Right lobe of liver (tissue), 6 donors: Measurements from ENCODE around the gene HSF4. TPM values are rescaled to one million over a fixed set of nuclear protein-coding genes. Genes with fewer than 3 reads are reported as not detected.

Source experiments
- ATAC-seq, 4 donors: fragments of 200-7000 bp; cut with Tn5 transposase; one replicate each; pipeline ENCODE4 v1.9.1; 2020; ENCODE audit warnings: mild to moderate bottlenecking in 4 of 4, moderate library complexity in 4 of 4
- DNase-seq, 3 donors: peaks; one replicate each; pipeline ENCODE4 v3.0.0-alpha.2; 2020
- H3K27ac ChIP-seq, 3 donors: fragments of 200-600 bp; one replicate each; pipeline ENCODE4 v1.8.0; 2022
- H3K27me3 ChIP-seq, 2 donors: fragments of 200-600 bp; one replicate each; pipeline ENCODE4 v1.8.0; 2022
- H3K36me3 ChIP-seq, 4 donors: fragments of 200-600 bp; sonication (generic) in 1 of 4; one replicate each; pipeline versions ENCODE4 v1.5.1 to v1.8.0; 2017 to 2022; ENCODE audit warnings: control low read depth in 1 of 4
- H3K4me1 ChIP-seq, 4 donors: fragments of 200-600 bp; sonication (generic) in 1 of 4; one replicate each; pipeline versions ENCODE4 v1.5.1 to v1.8.0; 2017 to 2022; ENCODE audit warnings: control low read depth in 1 of 4
- H3K4me3 ChIP-seq, 3 donors: fragments of 200-600 bp; one replicate each; pipeline ENCODE4 v1.8.0; 2022
- H3K9me3 ChIP-seq, 4 donors: fragments of 200-600 bp; sonication (generic) in 1 of 4; one replicate each; pipeline versions ENCODE4 v1.5.1 to v1.8.0; 2017 to 2022; ENCODE audit warnings: control low read depth in 1 of 4
- CTCF ChIP-seq, 4 donors: fragments of 200-600 bp in 3 of 4; fragments of 450-650 bp in 1 of 4; IDR thresholded peaks; one replicate each; pipeline versions ENCODE4 v1.5.1 to v1.8.0; 2016 to 2022; ENCODE audit warnings: antibody characterized with exemption in 4 of 4, mild to moderate bottlenecking in 2 of 4
- POLR2A ChIP-seq: fragments of 450-650 bp; IDR thresholded peaks from one replicate; pipeline ENCODE4 v1.6.1; 2017; ENCODE audit warnings: antibody characterized with exemption, mild to moderate bottlenecking
- WGBS: methylation state at CpG from one replicate; pipeline ENCODE4 v1.1.6; 2018; ENCODE audit warnings: low coverage, low lambda C conversion rate; ENCODE audit not compliant: insufficient coverage; ENCODE audit errors: missing lambda C conversion rate; 5-methylcytosine and 5-hydroxymethylcytosine counted together
- intact Hi-C, 2 donors: fragments of 100-400 bp; cut with DNase I; formaldehyde crosslinking; loops; one replicate each; pipeline versions ENCODE4 v1.11.2 to v1.14.1; 2022
- total RNA-seq, 6 experiments: library from RNA; depleted of rRNA in 2 of 6; stranded (reverse); fragments of >200 nt in 2 of 6; fragmentation: NEBNext Ultra II Directional in 3 of 6; extraction: Animal tissue kit (Norgen Biotek cat#: 25700) in 3 of 6; gene quantifications; one replicate each; pipeline versions ENCODE4 v1.1.0 to v1.2.4, GENCODE V29; 2016 to 2023
- donor health status: DM: no; HTN: yes; CAD: no.
- donor health status: DM: no; HTN: no; CAD: no.
- donor health status: DM: no; HTN: no; CAD: no.
- donor health status: DM: no; HTN: yes; CAD: no.
- donor health status: DM: no; HTN: yes; CAD: no.

Gene HSF4
- total RNA-seq, 6 experiments from 2014 or later: 10.4 to 44.1 (median 30.1) TPM

GRCh38 chr16:67201411-67202345, 37.1 kb downstream of the HSF4 start:
- no peak for DNase-seq

GRCh38 chr16:67202426-67202825, 37.9 kb downstream of the HSF4 start:
- DNase-seq: no peak
- no peak for ATAC-seq
- TF ChIP-seq CTCF (IDR thresholded peaks at IDR 0.05): no peak
- no peak for TF ChIP-seq POLR2A
- intact Hi-C loops: no loop called here
- H3K4me3 ChIP-seq: no peak overlapping the region
- no peaks in the 10 kb centered on the region for H3K9me3 ChIP-seq
- WGBS: no CpG with 5 or more reads among the region's 12 CpGs
- no peaks in the 10 kb centered on the region for H3K27me3 ChIP-seq
- peaks cover 0 to 7% (median 0%) of the 10 kb centered on the region in 4 donors for H3K4me1 ChIP-seq
- H3K27ac ChIP-seq: no peak overlapping the region
- peaks cover 0 to 14% (median 1%) of the 10 kb centered on the region in 4 donors for H3K36me3 ChIP-seq

More at GRCh38 chr16:67201411-67202345, 37.1 kb downstream of the HSF4 start:
- no peak overlapping the region for H3K4me3 ChIP-seq
- peaks cover 0 to 7% (median 0%) of the 10 kb centered on the region in 4 donors for H3K4me1 ChIP-seq
- 97% methylated on average over 5 of the region's 40 CpGs for WGBS
- H3K27ac ChIP-seq: no peak overlapping the region
- no peaks in the 10 kb centered on the region for H3K27me3 ChIP-seq
- H3K36me3 ChIP-seq: peaks cover 0 to 21% (median 1%) of the 10 kb centered on the region in 4 donors
- H3K9me3 ChIP-seq: no peaks in the 10 kb centered on the region
- intact Hi-C loops: no loop called here
- no peak for ATAC-seq
- TF ChIP-seq CTCF (IDR thresholded peaks at IDR 0.05) (no peak), POLR2A (no peak)

- intact Hi-C loops: no loop called here
- H3K27me3 ChIP-seq: no peaks in the 10 kb centered on the region
- H3K36me3 ChIP-seq: peaks cover 0 to 12% (median 1%) of the 10 kb centered on the region in 4 donors
- ATAC-seq: no peak
- no peaks in the 10 kb centered on the region for H3K9me3 ChIP-seq
- H3K4me1 ChIP-seq: peaks cover 0 to 7% (median 0%) of the 10 kb centered on the region in 4 donors
- TF ChIP-seq CTCF (IDR thresholded peaks at IDR 0.05) (no peak), POLR2A (no peak)
- DNase-seq: no peak
- 84% methylated on average over 7 of the region's 23 CpGs for WGBS
- no peak overlapping the region for H3K4me3 ChIP-seq
- H3K27ac ChIP-seq: no peak overlapping the region
These were observed 38.5 kb downstream of the HSF4 start for GRCh38 chr16:67202956-67203493.

- DNase-seq (no peak), ATAC-seq (no peak)
- WGBS: 100% methylated on average over 1 of the region's 4 CpGs
- intact Hi-C loops: no loop called here
- no peak overlapping the region for H3K4me3 ChIP-seq
- H3K27me3 ChIP-seq: no peaks in the 10 kb centered on the region
- H3K9me3 ChIP-seq: no peaks in the 10 kb centered on the region
- TF ChIP-seq POLR2A: no peak
- no peak for TF ChIP-seq CTCF (IDR thresholded peaks at IDR 0.05)
- H3K27ac ChIP-seq: no peak overlapping the region
- peaks cover 0 to 6% (median 0%) of the 10 kb centered on the region in 4 donors for H3K36me3 ChIP-seq
- H3K4me1 ChIP-seq: peaks cover 0 to 3% (median 0%) of the 10 kb centered on the region in 4 donors
These were observed 39.5 kb downstream of the HSF4 start for GRCh38 chr16:67204076-67204475.
